ENCODE measurements around the gene RGP1.

DNA sequence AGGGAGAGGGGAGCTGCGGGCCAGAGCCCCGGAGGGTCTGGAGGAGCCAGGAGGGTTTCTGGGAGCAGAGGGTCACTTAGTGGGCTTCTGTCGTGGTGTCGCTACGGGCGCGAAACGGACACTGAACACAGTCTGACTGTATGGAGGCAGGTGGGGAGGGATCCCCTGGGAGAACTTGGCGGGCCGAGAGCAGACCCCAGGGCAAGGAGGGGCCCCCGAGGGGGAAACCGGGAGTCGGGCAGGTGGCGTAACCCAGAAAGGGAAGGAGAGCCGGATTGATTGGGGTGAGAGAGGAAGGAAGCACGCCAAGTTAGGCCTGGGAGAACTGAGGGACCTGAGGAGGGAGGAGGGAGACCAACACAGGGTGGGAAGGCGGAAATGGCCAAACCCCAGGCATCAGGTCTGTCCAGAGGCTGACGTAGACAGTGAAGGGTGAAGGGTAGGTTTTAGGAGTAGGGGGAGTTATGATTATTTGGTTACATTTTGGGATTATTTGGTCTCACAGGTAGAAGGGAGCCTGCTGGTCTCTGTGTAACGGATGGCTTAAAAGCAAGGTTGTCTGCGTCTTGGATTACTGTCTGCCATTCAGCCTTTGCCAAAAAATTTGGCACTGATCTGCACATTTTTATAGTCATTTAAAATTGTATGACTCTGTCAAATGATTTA is 8.3 kb downstream of the RGP1 start:
- TF ChIP-seq, protein P1, sequence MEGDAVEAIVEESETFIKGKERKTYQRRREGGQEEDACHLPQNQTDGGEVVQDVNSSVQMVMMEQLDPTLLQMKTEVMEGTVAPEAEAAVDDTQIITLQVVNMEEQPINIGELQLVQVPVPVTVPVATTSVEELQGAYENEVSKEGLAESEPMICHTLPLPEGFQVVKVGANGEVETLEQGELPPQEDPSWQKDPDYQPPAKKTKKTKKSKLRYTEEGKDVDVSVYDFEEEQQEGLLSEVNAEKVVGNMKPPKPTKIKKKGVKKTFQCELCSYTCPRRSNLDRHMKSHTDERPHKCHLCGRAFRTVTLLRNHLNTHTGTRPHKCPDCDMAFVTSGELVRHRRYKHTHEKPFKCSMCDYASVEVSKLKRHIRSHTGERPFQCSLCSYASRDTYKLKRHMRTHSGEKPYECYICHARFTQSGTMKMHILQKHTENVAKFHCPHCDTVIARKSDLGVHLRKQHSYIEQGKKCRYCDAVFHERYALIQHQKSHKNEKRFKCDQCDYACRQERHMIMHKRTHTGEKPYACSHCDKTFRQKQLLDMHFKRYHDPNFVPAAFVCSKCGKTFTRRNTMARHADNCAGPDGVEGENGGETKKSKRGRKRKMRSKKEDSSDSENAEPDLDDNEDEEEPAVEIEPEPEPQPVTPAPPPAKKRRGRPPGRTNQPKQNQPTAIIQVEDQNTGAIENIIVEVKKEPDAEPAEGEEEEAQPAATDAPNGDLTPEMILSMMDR (optimal IDR thresholded peaks at IDR 0.05 in 1 of 3, IDR thresholded peaks at IDR 0.05 in 1 of 3, conservative IDR thresholded peaks at IDR 0.05 in 1 of 3; ENCODE audit: extremely low read depth in 1 of 3, insufficient read depth in 2 of 3, low read length in 3 of 3): no peak
- TF ChIP-seq EZH2 (IDR thresholded peaks at IDR 0.05; ENCODE audit: low read length): no peak

Measured in keratinocyte (primary cell).